Upper lobe of right lung (tissue), 1 donor: ENCODE measurements around the gene MANEA. TPM values are rescaled to one million over a fixed set of nuclear protein-coding genes. Genes with fewer than 3 reads are reported as not detected.

Experiments used
- ATAC-seq: fragments of 200-7000 bp; cut with Tn5 transposase; one replicate; pipeline ENCODE4 v1.9.1; 2020; ENCODE audit warnings: mild to moderate bottlenecking, moderate library complexity
- DNase-seq: peaks from one replicate; pipeline ENCODE4 v3.0.0-alpha.2; 2020
- H3K27ac ChIP-seq: fragments of 200-600 bp; one replicate; pipeline ENCODE4 v1.8.0; 2022
- H3K27me3 ChIP-seq: fragments of 200-600 bp; one replicate; pipeline ENCODE4 v1.8.0; 2022; ENCODE audit warnings: mild to moderate bottlenecking
- H3K36me3 ChIP-seq: fragments of 200-600 bp; one replicate; pipeline ENCODE4 v1.8.0; 2022
- H3K4me1 ChIP-seq: fragments of 200-600 bp; one replicate; pipeline ENCODE4 v1.8.0; 2022
- H3K4me3 ChIP-seq: fragments of 200-600 bp; one replicate; pipeline ENCODE4 v1.8.0; 2022; ENCODE audit warnings: mild to moderate bottlenecking
- H3K9me3 ChIP-seq: fragments of 200-600 bp; one replicate; pipeline ENCODE4 v1.8.0; 2022
- intact Hi-C: fragments of 100-400 bp; cut with DNase I; formaldehyde crosslinking; loops from one replicate; pipeline ENCODE4 v1.11.0; 2022
- total RNA-seq: library from RNA; stranded (reverse); fragmentation: NEBNext Ultra II Directional; extraction: Animal tissue kit (Norgen Biotek cat#: 25700); gene quantifications from one replicate; pipeline ENCODE4 v1.2.1, GENCODE V29; 2021
- TF ChIP-seq, protein P1 (sequence below): fragments of 200-600 bp; IDR thresholded peaks from one replicate; pipeline ENCODE4 v1.8.0; 2022; ENCODE audit warnings: antibody characterized with exemption
- donor health status: DM: no; HTN: yes; CAD: no; lungs with severe emphysema.

MANEA gene
- total RNA-seq, 1 donor from 2014 or later: 10.6 TPM

DNA sequence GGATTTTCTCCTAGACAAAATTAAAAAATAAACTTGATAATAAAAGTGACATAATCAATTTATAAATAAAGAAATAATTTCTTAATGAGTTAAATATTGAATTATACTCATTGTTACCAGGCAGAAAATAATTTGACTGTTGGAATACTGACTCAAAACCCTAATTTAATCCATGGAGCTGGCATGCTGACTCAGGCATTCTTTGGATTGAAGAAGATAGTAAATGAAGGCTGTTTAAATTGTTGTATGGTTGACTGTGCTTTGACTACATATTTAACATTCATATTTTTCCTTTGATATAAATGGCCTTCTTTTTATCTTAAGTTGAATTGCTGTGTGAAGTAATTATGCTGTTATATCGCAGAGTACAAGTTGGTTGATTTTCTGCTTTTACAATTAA is 11.7 kb downstream of the MANEA start:
- DNase-seq: no peak
- H3K36me3 ChIP-seq: no peaks in the 10 kb centered on the region
- TF ChIP-seq, protein P1, sequence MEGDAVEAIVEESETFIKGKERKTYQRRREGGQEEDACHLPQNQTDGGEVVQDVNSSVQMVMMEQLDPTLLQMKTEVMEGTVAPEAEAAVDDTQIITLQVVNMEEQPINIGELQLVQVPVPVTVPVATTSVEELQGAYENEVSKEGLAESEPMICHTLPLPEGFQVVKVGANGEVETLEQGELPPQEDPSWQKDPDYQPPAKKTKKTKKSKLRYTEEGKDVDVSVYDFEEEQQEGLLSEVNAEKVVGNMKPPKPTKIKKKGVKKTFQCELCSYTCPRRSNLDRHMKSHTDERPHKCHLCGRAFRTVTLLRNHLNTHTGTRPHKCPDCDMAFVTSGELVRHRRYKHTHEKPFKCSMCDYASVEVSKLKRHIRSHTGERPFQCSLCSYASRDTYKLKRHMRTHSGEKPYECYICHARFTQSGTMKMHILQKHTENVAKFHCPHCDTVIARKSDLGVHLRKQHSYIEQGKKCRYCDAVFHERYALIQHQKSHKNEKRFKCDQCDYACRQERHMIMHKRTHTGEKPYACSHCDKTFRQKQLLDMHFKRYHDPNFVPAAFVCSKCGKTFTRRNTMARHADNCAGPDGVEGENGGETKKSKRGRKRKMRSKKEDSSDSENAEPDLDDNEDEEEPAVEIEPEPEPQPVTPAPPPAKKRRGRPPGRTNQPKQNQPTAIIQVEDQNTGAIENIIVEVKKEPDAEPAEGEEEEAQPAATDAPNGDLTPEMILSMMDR: no peak
- intact Hi-C loops: no loop called here
- no peak overlapping the region for H3K4me3 ChIP-seq
- H3K27me3 ChIP-seq: no peaks in the 10 kb centered on the region
- ATAC-seq: no peak
- H3K4me1 ChIP-seq: no peaks in the 10 kb centered on the region
- no peaks in the 10 kb centered on the region for H3K9me3 ChIP-seq
- no peak overlapping the region for H3K27ac ChIP-seq

- Histone ChIP-seq H3K4me1 (no peaks in the 10 kb centered on the region), H3K27me3 (no peaks in the 10 kb centered on the region), H3K27ac (no peak overlapping the region), H3K36me3 (no peaks in the 10 kb centered on the region), H3K4me3 (no peak overlapping the region), H3K9me3 (no peaks in the 10 kb centered on the region)
- intact Hi-C loops: no loop called here
- DNase-seq (no peak), ATAC-seq (no peak)
- TF ChIP-seq, protein P1: no peak
Measured at GRCh38 chr6:95589826-95590570, 12.7 kb downstream of the MANEA start.

DNA sequence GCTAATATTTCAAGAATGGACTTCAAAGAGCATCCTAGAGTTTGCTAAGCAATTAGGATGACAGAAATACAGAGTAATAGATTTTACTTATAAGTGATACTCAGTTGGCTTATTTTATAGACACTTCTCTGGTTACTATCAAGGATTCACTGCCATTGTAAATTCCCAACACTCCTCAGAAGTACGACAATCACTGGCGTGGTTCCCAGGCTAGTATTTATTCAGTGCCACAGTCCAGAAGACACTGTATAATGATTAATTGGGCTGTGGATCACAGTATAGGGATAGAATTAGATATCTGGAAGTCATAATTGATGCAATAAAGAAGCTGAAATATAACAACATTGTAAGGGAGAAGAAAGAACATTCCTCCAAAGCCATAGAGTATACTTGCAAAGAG is 15.7 kb downstream of the MANEA start:
- TF ChIP-seq, protein P1: no peak
- intact Hi-C loops: no loop called here
- H3K4me1 ChIP-seq: no peaks in the 10 kb centered on the region
- no peak overlapping the region for H3K27ac ChIP-seq
- no peaks in the 10 kb centered on the region for H3K27me3 ChIP-seq
- ATAC-seq (no peak), DNase-seq (no peak)
- no peak overlapping the region for H3K4me3 ChIP-seq
- no peaks in the 10 kb centered on the region for H3K36me3 ChIP-seq
- no peaks in the 10 kb centered on the region for H3K9me3 ChIP-seq

DNA sequence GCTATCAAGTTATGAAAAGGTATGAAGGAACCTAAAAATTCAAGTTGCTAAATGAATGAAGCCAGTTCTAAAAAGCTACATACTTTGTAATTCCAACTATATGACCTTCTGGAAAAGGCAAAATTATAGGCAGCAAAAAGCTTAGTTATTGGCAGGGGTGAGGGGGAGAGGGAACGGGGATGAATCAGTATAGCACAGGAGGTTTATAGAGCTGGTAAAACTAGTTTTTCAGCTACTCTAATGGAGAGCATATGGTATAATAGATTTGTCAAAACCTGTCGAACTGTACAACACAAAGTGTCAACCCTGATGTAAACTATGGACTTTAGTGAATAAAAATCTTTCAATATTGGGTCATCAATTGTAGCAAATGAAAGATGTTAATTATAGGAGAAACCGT is 18.7 kb downstream of the MANEA start:
- no peaks in the 10 kb centered on the region for H3K36me3 ChIP-seq
- no peak overlapping the region for H3K27ac ChIP-seq
- intact Hi-C loops: no loop called here
- DNase-seq (no peak), ATAC-seq (no peak)
- peaks cover 3% of the 10 kb centered on the region for H3K4me1 ChIP-seq
- no peaks in the 10 kb centered on the region for H3K27me3 ChIP-seq
- TF ChIP-seq, protein P1: no peak
- H3K4me3 ChIP-seq: no peak overlapping the region
- H3K9me3 ChIP-seq: no peaks in the 10 kb centered on the region

DNA sequence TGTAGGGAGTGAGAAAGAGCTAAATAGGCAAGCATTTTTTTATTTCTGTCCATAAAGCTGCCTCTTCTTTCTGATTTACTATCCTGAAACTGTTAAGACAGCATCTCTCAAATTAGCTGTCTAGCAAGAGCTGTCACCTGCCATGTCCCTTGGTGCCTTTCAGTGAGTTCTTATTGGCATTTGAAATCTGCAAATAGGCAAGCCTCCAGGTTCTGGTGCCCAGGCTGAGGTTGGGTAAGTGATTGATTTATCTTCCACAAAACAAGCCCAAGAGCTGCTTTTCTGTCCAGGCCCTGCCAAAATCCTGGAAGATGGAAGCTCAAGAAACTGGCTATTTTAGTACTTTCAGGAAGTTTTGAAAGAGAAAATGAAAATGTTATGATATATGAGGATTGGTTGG is 22.4 kb downstream of the MANEA start:
- Histone ChIP-seq H3K4me3 (no peak overlapping the region), H3K4me1 (peaks cover 6% of the 10 kb centered on the region), H3K9me3 (no peaks in the 10 kb centered on the region), H3K27ac (no peak overlapping the region), H3K36me3 (no peaks in the 10 kb centered on the region), H3K27me3 (no peaks in the 10 kb centered on the region)
- intact Hi-C loops: no loop called here
- TF ChIP-seq, protein P1: no peak
- no peak for ATAC-seq
- DNase-seq: no peak

GRCh38 chr6:95601133-95601532 is 23.8 kb downstream of the MANEA start:
- intact Hi-C loops: no loop called here
- Histone ChIP-seq H3K27me3 (no peaks in the 10 kb centered on the region), H3K36me3 (no peaks in the 10 kb centered on the region), H3K4me1 (peaks cover 6% of the 10 kb centered on the region), H3K27ac (no peak overlapping the region), H3K9me3 (no peaks in the 10 kb centered on the region), H3K4me3 (no peak overlapping the region)
- no peak for ATAC-seq
- DNase-seq: no peak
- TF ChIP-seq, protein P1: no peak
